M059J (cell line): Measurements from ENCODE around the gene THAP2. TPM values are rescaled to one million over a fixed set of nuclear protein-coding genes. Genes with fewer than 3 reads are reported as not detected.

ENCODE experiments used
- DNase-seq: peaks from one replicate; pipeline ENCODE4 v3.0.0-alpha.2; 2012; ENCODE audit warnings: low read depth
- total RNA-seq: library from RNA; depleted of rRNA; stranded (reverse); fragments of >200 nt; shearing (Covaris generic); gene quantifications from 2 replicates; pipeline ENCODE4 v1.2.3, GENCODE V29; 2014; rRNA removed

THAP2 gene
- total RNA-seq, result 2.0 and 4.2 TPM in 2 replicates

DNA sequence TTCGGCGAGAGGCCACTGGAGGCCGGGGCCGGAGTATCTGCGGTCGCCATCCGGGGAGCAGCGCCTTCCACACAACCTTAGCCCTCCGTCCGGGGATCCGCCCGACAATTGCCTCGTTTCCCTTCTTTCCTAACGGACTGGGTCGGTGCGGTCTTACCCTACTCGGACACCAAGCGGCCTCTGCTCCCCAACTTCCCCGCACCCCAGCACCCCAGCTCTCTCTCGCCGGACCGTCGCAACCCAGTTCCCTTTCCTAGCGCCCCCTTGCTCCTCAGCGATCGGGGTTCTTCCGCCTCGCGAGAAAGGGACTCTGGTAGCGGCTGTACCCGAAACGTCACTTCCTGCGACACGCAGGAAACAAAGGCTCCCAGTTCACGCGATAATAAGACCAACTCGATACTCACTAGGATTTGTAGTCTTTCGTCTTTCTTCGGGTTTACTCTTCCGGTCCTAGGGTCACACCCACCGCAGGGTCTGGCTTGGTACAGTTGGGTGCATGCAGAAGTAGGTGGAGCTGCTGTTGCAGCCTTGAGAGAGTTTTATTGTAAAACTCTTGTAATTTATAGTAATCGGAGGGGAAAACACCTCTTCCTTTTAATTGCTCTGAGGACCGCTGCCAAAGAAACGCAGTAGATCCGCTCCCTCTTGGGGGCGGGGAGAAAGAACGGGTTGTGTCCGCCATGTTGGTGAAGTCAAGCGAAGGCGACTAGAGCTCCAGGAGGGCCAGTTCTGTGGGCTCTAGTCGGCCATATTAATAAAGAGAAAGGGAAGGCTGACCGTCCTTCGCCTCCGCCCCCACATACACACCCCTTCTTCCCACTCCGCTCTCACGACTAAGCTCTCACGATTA, at the start of gene THAP2, which contains the start of gene ZFC3H1:
THAP2 (plus strand) TSS at position 741 of the 850 bp plus-strand sequence. CDS start 209 bp downstream, outside the sequence.
ZFC3H1 (minus strand) TSS at position 288 of the 850 bp plus-strand sequence; CDS start at position 50, 238 bp downstream.
- peak; percentile 99 for DNase-seq

- no peak for DNase-seq
Observed at GRCh38 chr12:71621938-71622337, 42.2 kb upstream of the THAP2 start.

DNA sequence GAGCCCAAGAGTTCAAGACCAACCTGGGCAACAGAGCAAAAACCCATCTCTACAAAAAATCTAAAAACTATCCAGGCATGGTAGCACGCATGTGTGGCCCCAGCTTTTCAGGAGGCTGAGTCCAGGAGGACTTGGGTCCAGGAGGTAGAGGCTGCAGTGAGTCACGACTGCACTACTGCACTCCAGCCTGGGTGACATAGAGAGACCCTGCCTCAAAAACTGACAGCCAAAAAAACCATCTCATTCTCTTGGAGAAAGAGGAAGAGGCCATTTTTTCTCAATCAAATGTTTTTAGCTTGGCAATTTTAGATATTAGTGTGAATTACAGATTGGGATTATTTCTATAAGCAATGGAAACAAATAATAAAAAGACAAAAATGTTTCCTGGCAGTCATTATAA, 38.6 kb upstream of the THAP2 start:
- no peak for DNase-seq

GRCh38 chr12:71626098-71626497, 38.0 kb upstream of the THAP2 start:
- DNase-seq, result no peak

DNA sequence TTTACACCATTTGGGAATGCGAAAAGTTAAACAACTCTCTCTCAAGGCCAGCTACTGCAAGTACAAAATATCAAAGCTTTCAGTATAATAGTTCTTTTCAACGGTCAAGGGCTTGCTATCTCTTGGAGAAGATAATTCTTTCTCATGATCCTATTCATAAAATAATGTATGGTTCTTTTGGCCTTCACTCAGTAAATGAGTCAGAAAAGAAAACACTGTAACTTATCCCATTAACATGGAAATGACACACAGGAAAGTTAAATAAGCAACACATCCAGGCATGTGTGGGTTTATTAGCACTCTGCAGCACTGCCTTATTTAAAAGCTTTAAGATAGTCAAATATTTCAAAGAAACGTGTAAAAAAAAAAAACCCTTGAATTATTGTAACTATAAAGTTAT, 37.3 kb upstream of the THAP2 start:
- no peak for DNase-seq

GRCh38 chr12:71627438-71628002, 36.6 kb upstream of the THAP2 start:
- no peak for DNase-seq

DNA sequence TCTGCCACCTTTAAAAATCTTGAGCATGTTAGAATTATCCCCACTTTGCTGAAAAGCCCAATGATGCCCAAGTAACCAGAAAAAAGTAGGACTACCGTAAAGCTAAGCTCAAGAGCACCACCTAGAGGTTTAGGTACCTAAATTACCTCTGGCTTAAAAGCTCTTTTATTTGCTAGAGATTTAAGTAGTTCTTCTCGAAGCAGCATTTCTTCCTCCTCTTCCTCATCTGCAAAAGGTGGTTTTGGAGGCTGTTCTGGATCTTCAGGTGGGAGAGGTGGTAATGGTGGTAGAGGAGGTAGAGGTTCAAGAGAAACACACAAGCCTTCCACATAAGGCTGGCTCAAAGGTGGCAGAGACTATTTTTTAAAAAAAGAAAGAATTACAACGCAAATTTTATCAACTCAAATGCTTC, 27.4 kb upstream of the THAP2 start:
- peak; percentile 57 for DNase-seq

GRCh38 chr12:71638499-71638898, 25.6 kb upstream of the THAP2 start:
- no peak for DNase-seq

DNA sequence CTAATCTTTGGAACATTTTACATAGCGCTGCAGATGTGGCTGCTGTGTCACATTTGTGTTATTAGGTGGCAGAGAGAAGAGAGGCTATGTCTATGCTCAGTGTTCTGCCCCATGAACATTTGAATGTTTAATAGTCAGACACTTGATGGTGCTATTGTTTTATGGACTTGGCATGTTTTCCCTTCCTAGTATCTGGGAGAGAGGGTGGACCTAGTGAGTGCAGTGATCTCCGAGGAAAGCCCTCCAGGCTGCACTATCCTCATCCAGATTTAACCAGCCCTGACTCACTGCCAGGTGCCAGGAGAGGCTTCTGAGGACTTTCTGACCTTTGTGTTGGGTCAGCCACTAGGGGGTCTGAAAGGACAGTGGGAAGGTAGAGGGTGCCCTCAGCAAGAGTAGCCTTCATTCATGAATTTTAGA, 24.8 kb upstream of the THAP2 start:
- peak; percentile 35 for DNase-seq

- peak; percentile 5 for DNase-seq
Observed at GRCh38 chr12:71640316-71640715, 23.8 kb upstream of the THAP2 start.

GRCh38 chr12:71641390-71641789, 22.7 kb upstream of the THAP2 start:
- no peak for DNase-seq

GRCh38 chr12:71642264-71642663, 21.8 kb upstream of the THAP2 start:
- no peak for DNase-seq

DNA sequence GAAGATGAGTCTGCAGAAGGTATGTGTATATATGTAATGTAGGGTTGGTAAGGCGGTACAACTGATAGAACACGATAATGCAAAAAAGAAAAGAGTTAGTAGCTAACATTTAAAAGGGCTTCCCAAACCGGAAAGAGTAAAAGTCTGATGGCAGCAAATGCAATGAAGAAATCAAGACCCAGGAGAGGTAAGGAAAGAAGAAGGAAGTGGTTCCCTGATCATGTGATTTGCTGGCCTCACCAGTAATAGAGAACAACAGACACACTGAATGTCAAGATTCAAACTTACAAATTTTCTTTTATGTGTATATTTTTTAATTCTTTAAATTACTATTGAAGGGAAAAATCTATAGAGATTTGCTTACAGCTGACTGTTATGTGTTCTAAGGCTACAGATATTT, 18.8 kb upstream of the THAP2 start:
- no peak for DNase-seq

GRCh38 chr12:71646512-71646911, 17.6 kb upstream of the THAP2 start:
- no peak for DNase-seq

DNA sequence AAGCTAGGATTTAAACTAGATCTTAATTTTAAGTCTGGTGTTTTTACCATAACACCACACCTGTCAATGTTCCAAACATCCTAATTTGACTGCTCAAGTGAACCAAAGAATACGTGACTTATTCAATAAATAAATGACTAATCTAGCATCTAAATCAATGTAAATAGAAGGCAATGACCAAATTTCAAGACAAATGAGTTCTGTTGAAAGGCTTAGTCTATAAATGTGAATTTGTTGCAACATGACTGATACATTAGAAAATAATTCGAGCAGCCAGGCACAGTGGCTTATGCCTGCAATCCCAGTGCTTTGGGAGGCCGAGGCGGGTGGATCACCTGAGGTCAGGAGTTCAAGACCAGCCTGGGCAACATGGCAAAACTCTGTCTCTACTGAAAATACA, 15.6 kb upstream of the THAP2 start:
- no peak for DNase-seq

GRCh38 chr12:71649401-71649800, 14.7 kb upstream of the THAP2 start:
- DNase-seq, result no peak

DNA sequence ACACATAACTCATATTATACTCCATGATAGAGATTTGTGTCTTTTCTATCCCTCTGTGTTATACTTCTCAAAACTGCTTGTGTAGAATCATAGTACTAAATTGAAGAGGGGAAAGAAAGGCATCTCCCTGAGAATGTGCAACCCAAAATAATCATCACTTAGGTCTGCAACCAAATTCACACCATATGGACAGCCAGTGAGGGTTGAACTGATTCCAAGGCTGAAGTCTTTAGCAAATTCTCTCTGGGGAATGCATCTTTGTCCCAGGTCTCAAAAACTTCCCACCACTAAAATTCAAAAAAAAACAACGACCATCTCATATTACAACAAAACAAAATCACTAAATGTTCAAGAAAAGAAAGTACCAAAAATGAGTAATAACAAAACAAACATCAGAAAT, 11.4 kb upstream of the THAP2 start:
- no peak for DNase-seq

- no peak for DNase-seq
Observed at GRCh38 chr12:71653137-71653536, 11.0 kb upstream of the THAP2 start.

DNA sequence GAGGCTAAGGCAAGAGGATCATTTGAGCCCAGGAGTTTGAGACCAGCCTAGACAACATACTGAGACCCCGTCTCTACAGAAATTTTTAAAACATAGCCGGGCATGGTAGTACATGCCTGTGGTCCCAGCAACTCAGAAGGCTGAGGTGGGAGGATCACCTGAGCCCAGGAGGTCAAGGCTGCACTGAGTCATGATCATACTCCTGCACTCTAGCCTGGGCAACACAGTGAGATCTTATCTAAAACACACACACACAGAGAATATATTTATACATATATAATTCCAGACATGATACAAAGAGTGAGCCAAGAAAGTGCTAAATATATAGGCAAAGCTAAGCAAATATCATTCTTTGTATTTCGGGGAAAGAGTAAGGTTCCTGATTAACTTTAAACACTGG, 9.9 kb upstream of the THAP2 start:
- DNase-seq, result no peak

DNA sequence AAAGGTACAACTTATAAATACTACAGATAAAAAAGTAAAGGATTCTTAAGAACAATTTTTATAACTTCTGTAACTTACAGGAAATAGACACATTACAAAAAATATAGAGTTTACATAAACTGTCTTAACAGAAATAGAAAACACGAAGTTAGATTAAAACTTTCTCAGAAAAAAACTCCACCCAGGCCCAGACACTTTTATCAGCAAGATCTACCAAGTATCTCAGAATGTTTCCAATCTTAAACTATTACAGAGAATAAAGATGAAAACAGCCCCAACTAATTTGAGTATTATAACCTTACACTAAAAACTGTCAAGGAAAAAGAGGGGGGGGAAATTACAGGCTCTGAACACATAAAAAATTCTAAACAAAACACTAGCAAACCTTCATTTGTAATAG, 8.6 kb upstream of the THAP2 start:
- no peak for DNase-seq

DNA sequence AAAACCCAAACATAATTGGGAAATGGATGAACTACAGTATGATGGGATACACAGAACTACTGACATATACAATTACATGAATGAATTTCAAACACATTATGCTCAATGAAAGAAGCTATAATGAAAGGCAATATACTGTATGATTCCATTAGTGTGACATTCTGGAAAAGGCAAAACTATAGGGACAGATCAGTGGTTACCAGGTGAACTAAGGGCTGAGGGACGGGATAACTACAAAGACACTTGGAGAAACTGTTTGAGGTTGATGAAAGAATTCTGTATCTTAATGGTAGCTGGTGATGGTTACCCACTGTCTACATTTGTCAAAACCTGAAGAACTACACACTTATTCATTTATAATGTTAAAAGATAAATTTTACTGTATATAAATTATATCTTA, 8.2 kb upstream of the THAP2 start:
- DNase-seq, result no peak

DNA sequence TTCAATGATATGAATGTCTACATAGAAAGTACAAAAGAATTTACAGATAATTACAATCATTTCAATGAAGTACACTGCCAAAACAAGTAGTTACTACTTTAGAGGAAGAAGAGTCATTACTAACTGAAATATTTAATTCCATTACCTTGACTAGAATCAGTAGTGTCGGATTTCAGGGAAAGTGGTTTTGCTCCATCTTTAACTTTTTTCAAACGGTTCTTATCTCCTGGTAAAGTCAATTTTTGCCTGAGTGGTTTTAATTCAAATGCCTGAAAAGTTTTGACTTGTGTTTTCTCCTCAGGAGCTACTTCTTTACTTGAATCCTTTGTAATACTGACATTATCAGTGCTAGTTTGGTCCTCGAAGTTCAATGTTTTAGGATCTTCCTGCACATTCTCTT, 7.4 kb upstream of the THAP2 start:
- DNase-seq, result peak; percentile 20

DNA sequence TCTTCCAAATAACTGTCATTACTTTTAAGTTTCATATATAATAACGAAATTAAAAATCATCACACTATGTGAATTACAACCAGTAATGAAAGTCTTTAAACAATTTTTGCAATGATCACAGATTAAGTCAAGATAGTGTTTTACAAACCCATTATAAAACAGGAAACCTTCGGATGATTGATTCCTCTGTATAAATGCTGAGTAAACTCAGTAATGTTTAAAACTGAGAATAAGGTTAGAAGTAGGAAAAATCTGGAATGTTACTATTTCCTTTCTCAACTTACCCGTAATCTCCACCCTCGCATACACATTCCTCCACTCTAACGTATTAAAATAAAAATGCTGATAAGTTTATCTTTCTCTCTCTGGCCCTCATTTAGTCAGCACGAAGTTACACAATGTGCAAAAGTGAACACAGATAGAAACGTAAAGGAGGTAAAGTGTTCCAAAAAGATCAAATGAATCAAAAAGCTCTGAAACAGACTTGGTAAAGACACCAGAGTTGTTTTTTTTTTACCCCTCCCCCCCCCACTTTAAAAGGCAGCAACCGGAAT, 2.0 kb upstream of the THAP2 start:
- DNase-seq, result peak; percentile 15
